HEK293T (cell line): Measurements from ENCODE around the gene APPL2.

Experiments
- BHLHE40 ChIP-seq: fragments of 450-650 bp; IDR thresholded peaks from 2 replicates; pipeline ENCODE4 v1.6.1; 2016; ENCODE audit warnings: mild to moderate bottlenecking, moderate library complexity, borderline replicate concordance
- CTBP1 ChIP-seq: fragments of 450-650 bp; IDR thresholded peaks from 2 replicates; pipeline ENCODE4 v1.6.1; 2016; ENCODE audit warnings: borderline replicate concordance
- ELF4 ChIP-seq: fragments of 450-650 bp; IDR thresholded peaks from 2 replicates; pipeline ENCODE4 v1.6.1; 2017; ENCODE audit warnings: antibody characterized with exemption
- FOXA1 ChIP-seq: fragments of 450-650 bp; IDR thresholded peaks from 2 replicates; pipeline ENCODE4 v1.6.1; 2016; ENCODE audit warnings: mild to moderate bottlenecking
- FOXK2 ChIP-seq: fragments of 450-650 bp; IDR thresholded peaks from 2 replicates; pipeline ENCODE4 v1.6.1; 2016; ENCODE audit warnings: mild to moderate bottlenecking
- FOXM1 ChIP-seq: fragments of 450-650 bp; IDR thresholded peaks from 2 replicates; pipeline ENCODE4 v1.6.1; 2017; ENCODE audit warnings: mild to moderate bottlenecking, borderline replicate concordance
- L3MBTL2 ChIP-seq: fragments of 450-650 bp; conservative IDR thresholded peaks from 2 replicates; pipeline ENCODE4 v1.6.1; 2016; ENCODE audit warnings: mild to moderate bottlenecking
- NFRKB ChIP-seq: fragments of 450-650 bp; IDR thresholded peaks from 2 replicates; pipeline ENCODE4 v1.6.1; 2016; ENCODE audit warnings: mild to moderate bottlenecking, moderate library complexity
- PKNOX1 ChIP-seq: fragments of 450-650 bp; IDR thresholded peaks from 2 replicates; pipeline ENCODE4 v1.6.1; 2016
- SP1 ChIP-seq: fragments of 450-650 bp; IDR thresholded peaks from 2 replicates; pipeline ENCODE4 v1.6.1; 2017
- TARDBP ChIP-seq: fragments of 450-650 bp; IDR thresholded peaks from 2 replicates; pipeline ENCODE4 v1.6.1; 2016

- TF ChIP-seq BHLHE40 (no peak), TARDBP (no peak), CTBP1 (no peak), SP1 (no peak), FOXM1 (no peak), NFRKB (no peak), L3MBTL2 (no peak), PKNOX1 (no peak), FOXK2 (no peak), FOXA1 (no peak), ELF4 (no peak)
These were observed 2.7 kb downstream of the APPL2 start for GRCh38 chr12:105233041-105233905.
